Effector CD4-positive, alpha-beta T cell (primary cell): ENCODE results near the gene PLEKHO1.
"Not testable (repeated sequence)": the region's sequence is repeated elsewhere in the genome, so short reads cannot be mapped to it uniquely, and the experiment has no call there.

Experiments used
- DNase-seq: peaks from one replicate; pipeline ENCODE4 v3.0.0-alpha.2; 2020
- total RNA-seq: gene quantifications from one replicate; lab custom pipeline; 2026; lab: John Stamatoyannopoulos, UW

Gene PLEKHO1, protein sequence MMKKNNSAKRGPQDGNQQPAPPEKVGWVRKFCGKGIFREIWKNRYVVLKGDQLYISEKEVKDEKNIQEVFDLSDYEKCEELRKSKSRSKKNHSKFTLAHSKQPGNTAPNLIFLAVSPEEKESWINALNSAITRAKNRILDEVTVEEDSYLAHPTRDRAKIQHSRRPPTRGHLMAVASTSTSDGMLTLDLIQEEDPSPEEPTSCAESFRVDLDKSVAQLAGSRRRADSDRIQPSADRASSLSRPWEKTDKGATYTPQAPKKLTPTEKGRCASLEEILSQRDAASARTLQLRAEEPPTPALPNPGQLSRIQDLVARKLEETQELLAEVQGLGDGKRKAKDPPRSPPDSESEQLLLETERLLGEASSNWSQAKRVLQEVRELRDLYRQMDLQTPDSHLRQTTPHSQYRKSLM
- 48.6 reads per million, percentile 67 among the genes with 10 or more reads in this experiment for total RNA-seq

- peak; percentile 83 for DNase-seq
Measured at GRCh38 chr1:150149271-150150132, at the start of gene PLEKHO1. PLEKHO1 (plus strand) TSS chr1:150149916; CDS start chr1:150150258, 342 bp downstream.

DNA sequence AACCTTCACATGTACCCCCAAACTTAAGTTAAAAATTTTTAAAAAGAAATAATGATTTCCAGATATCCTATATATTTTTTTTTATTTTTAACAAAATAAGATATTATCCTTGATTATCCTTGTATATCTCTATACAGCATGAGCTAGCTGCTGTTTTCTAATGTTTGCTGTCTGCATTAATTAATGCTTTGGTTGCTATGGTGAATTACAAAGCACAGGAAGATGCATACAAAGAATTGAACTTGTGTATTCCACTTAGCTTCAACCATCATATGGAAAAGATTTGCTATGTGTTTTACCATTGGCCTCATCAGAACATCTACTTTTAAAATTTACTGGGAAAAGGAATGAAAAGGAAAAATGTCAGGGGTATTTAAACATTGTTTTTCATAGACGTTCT lies 46.7 kb upstream of the PLEKHO1 start:
- no peak for DNase-seq

- peak; percentile 14 for DNase-seq
Measured at GRCh38 chr1:150106341-150106740, 43.4 kb upstream of the PLEKHO1 start.

DNA sequence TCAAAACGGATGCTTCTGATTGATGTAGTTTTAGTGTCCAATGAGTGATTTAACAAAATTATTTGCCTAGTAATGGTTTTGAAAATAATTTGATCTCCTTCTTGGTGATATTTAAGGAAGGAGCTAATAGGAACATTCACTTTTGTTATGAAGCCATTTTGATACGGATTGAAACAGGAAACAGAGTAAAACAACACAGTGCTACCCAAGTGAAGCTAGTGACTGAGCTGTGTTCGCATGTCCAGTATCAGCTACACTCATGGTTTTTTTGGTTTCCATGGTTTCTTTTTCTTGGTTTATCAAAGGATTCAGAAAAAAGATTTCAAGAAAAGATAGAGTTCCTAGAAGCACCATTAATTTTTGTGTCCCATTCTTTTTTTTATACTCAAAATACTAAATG lies 40.1 kb upstream of the PLEKHO1 start:
- no peak for DNase-seq

DNA sequence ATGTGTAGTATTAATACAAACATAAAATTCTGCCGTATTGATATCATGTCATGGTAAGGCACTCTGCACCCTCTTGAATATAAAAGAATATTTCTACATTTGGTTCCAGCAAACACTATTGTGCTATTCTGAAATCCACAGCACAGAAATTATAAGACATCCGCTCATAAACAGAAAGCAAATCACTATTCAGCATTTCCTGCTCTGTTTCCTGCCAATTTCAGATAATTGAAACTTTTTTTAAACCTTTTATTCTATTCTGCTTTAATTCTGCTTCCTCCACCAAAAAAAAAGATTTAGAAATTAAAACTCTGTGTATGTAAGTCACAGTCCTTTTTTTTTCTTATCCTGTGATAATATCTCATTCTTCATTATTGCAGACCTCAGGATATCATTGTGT lies 39.6 kb upstream of the PLEKHO1 start:
- no peak for DNase-seq

DNA sequence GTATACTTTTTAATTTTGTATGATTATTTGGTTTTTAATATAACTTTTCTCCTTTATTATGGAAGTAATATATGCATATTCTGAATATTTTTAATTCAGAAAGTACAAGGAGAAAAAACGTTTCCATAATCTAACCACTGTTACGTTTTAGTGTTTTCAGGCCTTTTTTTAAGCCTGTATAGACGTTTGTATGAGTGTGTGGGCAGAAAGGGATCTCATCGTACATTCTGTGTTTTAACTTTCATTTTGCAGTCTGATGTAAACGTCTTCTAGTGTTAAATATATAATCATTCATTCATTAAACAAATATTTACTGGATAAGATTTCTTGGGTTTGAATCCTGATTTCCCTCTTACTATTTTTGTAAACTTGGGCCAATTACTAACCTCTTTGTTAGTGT lies 38.0 kb upstream of the PLEKHO1 start:
- no peak for DNase-seq

DNA sequence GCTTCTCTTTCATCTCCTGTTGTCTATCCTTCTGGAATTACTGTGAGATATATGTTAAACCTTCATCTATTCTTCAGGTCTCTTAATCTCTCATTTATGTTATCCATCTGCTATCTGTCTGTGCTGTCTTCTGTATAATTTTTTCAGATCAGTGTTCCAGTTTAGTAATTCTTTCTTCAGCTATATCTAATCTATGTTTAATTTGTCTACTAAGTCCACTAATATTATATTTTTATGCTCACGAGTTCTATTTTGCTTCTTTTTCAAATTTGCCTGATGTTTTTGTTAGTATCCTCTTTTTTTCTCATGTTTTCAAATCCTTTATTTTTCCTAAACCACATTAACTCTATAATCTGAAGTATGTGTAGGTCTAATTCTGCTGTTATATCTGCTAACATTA lies 34.6 kb upstream of the PLEKHO1 start:
- no peak for DNase-seq

- DNase-seq, result no peak
Measured at GRCh38 chr1:150118716-150119115, 31.0 kb upstream of the PLEKHO1 start.

- DNase-seq, result no peak
Measured at GRCh38 chr1:150121236-150121862, 28.4 kb upstream of the PLEKHO1 start.

DNA sequence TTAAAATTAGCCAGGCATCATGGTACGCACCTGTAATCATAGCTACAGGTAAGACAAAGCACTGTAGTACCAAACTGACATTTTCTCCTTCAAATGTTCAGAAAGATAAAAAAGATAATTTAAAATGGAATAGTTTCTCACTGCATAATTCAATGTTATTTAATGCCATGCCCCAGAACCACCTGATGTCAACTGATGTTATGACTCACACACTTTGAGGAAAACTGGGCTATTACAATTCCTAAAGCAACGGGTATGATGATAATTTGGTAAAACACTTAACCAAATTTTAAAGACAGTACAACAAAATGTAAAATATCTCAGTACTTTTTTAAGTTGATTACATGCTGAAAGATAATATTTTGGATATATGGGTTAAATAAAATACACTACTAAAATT lies 22.9 kb upstream of the PLEKHO1 start:
- no peak for DNase-seq

- DNase-seq, result no peak
Measured at GRCh38 chr1:150127464-150127863, 22.3 kb upstream of the PLEKHO1 start.

- no peak for DNase-seq
Measured at GRCh38 chr1:150127868-150128267, 21.8 kb upstream of the PLEKHO1 start.

DNA sequence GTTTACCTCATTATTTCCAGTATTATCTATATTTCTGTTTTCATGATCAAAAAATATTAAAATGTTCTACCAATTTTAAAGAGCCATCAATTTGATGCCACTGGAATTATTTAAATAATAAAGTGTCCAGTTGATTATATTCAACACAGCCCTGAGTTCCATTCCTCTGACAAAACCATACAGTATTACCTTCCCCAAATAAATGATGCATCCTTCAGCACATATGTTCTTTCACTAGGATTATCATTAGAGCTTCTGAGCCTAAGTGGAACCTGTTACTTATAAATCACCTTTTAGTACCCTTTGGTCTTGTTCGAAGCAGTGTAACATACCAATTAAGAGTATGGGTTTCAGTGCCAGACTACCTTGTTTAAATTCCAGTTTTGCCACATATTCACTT lies 17.3 kb upstream of the PLEKHO1 start:
- no peak for DNase-seq

- no peak for DNase-seq
Measured at GRCh38 chr1:150134537-150134936, 15.2 kb upstream of the PLEKHO1 start.

DNA sequence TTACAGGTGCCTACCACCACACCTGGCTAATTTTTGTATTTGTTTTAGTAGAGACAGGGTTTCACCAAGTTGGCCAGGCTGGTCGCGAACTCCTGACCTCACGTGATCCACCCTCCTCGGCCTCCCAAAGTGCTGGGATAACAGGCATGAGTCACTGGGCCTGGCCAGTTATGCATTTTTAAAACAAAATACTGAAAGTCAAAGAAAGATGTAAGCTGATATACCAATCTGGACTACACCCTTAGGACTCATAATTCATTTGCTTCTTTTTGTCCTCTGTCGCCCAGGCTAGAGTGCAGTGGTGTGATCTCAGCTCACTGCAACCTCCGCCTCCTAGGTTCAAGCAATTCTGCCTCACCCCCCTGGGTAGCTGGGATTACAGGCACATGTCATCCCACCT lies 14.3 kb upstream of the PLEKHO1 start:
- not testable (repeated sequence) for DNase-seq

GRCh38 chr1:150138044-150138443 lies 11.7 kb upstream of the PLEKHO1 start:
- no peak for DNase-seq

DNA sequence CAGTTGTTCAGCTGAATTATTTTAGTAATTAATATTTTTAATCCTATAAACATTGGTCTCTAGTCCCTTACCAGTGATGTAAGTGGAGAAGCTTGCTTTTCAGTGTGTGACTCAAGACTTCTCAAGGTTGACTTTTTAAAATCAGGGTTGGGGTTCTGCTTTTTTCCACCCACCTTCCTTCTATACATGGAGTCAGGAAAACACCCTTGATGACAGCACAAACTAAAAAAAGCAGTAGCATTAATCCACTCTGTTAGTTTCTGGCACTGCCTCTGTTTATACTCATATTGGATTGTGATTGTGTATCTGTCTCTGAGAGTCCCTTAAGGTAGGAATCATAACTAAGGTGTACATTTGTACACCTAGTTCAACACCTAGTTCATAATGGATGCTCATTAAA lies 8.3 kb upstream of the PLEKHO1 start:
- DNase-seq, result no peak

DNA sequence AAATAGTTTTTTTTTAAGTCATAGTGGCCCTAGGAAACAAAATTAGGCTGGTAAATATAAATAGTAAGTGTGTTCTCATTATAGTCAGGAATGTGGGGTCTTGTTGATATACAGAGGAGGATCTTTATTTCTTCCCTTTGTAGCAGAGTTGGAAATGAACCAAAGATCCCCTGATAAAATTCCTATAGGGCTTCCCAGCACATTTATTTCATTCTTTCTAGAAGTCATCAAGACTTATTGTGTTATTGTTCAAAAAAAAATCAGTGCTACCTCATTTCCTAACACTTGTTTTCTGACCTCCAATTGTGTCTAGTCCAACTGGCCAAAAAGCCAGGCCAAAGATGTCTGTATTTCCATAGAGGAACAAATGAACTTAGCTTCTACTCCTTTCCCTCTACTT lies 7.6 kb upstream of the PLEKHO1 start:
- DNase-seq, result no peak

GRCh38 chr1:150144606-150145005 lies 5.1 kb upstream of the PLEKHO1 start:
- DNase-seq, result no peak

DNA sequence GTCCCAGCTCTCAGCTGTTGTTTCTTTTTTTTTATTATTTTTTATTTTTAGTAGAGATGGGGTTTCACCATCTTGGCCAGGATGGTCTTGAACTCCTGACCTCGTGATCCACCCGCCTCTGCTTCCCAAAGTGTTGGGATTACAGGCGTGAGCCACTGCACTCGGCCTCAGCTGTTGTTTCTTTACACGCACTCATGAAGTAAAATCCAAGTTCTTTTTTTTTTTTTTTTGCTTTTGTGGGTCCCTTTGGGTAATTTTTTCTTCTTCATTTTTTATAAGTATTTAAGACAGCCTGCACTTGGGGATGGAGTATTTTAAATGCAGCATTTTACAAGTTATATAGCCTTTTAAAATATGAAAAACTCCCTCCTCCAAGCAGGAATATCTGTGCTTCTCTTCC lies 3.7 kb upstream of the PLEKHO1 start:
- not testable (repeated sequence) for DNase-seq

GRCh38 chr1:150146849-150147542 lies 2.7 kb upstream of the PLEKHO1 start:
- no peak for DNase-seq

GRCh38 chr1:150148837-150149270 lies 862 bp upstream of the PLEKHO1 start:
- DNase-seq, result no peak
